Measurements from ENCODE around the gene ANKS6.
"Not testable (repeated sequence)": the region's sequence is repeated elsewhere in the genome, so short reads cannot be mapped to it uniquely, and the experiment has no call there.

The ANKS6 gene

DNA sequence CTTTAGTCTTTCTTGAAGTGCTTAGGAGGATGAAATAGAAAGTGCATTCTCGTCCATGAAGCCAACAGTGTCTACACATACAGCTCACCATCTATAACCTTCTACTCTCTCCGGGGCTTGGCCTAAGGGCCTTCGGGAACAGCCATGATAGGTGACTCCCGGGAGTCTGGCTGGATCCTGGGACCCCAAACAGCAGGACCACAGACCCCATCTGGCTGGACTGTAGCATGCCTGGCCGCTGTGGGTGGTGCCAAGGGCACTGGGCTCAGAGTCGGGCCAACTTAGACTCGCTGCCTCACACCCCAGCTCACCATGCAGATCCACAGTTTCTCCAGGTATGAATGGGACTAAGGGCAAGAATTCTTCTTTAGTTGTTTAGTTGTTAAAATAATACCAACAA is 104.0 kb downstream of the ANKS6 start:
- DNase-seq, result no peak

DNA sequence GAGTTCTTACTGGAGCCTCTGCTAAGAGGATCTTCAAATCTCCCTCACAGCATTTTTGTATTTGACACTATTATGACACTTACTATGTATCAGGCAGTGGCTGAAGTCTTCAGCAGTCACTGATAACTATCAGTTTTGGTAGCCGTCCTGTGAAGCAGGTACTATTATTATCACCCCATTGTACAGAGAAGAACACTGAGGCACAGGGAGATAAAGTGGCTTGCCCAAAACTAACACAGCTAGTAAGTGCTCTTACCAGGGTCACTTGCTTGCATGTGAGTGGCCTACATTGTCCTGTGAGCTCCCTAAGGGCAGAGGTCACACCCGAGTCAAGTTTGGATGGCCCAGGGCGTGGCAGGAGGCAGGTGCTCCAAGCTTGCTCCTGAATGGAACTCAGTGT is 104.5 kb downstream of the ANKS6 start:
- DNase-seq, result no peak

DNA sequence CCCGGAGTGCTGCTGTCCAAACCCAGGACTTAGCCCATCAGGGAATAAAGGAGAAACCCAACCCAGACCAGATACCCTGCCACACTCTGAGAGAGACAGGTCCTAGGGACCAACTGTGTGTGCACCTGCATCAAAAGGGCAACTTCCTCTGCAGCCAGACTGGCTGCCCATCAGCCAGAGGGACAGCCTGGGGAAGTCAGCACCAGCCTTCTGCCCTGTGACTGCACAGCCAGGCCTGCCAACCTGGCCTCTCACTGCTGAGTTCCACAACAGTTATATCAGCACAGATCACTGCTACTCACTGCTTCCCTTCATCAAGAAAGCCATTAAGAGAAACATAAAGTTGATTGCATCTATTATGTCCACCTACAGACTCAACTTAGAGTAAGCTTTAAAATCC is 105.7 kb downstream of the ANKS6 start:
- no peak for DNase-seq

DNA sequence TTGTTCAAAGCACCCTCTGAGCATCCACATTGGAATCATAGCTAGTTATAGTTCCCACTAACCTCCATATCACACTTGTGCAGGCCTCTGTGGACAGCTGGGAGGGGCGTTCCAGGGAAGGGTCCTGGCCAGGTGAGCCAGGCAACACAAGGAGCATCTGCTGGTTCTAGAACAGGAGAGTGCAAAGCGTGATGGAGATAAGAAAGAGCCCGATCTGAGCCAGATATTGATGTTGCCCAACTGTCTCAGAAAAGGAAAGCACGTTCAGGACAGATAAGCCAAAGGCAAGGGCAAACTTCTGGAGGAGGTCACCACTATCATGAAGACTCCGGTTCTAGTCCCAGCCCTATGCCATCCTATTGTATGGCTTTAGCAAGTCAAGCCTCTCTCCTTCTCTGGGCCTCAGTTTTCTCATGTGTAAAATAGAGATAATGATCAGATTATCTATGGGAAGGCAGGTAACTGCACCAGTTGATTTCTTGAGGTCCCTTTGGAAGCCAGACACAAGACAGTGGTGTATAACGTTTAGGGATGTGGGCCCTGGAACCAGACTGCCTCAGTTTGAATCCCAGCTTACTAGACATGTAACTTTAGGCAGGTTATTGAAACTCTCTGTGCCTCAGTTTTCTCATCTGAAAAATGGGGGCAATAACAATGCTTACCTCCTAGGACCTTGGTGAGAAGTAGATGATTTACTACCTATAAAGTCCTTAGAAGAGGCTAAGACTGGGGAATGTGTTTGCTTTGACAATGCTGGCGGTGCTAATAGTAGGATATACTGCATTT is 107.5 kb downstream of the ANKS6 start:
- no peak for DNase-seq

DNA sequence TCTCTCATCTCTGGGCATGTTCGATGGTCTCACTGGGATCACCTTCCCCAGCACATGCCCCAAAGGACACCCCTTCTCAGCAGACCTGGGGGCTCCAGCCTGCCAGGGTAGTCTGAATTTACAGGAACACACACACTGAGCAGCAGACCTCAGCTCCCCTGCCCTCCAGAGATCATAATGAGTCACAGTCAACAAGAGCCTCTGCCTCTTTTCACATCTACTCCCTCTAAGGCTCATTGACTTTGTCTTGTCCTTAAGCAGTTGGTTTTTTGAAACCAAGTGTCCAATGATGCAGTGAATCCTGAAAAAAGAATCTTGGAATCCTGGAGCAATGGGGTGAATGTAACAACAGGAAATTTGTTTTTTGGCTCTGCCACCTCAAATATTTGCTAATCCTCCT is 108.4 kb downstream of the ANKS6 start:
- DNase-seq, result no peak

DNA sequence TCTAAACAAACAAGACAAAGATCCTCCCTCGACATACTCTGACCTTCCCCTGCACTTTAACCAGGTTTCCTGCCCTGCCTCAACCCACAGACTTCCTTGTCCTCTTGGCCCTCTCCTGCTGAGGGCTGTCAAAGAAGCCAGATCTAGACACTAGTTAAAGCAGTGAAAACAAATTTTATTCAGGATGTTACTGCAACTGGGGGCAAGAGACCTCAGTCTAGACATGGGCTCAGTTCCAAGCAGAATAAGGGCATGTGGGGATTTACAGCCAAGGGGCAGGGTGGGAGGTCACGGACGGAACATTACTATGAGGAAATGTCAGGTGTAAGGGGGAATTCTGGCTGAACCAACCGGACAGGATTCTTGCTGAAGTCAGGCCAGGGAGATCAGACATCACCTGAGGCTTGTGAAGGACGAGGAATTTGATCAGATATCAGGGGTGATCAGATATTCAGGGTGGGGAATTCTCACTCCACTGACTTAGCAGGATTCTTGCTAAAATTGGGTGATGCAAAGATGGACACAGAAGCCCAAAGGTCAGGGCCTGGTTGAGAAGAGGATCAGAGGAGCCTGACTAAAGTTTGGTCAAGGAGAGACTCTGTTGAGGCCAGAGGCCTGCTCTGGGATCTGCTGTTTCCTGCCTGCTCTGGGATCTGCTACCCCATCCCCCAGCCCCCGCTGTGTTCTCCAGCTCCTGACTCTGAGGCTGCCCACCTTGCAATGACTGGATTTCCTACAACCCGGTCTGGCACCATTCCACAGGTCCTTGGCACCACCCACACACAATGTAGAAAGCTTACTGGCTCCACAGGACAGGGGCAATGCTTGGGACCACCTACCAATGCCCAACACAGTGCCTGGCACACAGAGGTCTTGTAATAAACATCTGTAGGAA is 109.1 kb downstream of the ANKS6 start:
- no peak for DNase-seq

DNA sequence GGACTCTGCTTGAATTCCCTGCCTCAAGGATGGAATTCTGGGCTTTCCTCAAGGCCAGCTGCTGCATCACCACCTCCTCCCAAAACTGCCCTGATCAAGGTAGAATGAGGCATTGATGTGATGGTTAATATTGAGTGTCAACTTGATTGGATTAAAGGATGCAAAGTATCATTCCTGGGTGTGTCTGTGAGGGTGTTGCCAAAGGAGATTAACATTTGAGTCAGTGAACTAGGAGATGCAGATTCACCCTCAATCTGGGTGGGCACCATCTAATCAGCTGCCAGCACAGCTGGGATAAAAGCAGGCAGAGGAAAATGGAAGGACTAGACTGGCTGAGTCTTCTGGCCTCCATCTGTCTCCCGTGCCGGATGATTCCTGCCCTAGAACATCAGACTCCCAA is 111.5 kb downstream of the ANKS6 start:
- not testable (repeated sequence) for DNase-seq
